DMS53 treated with DMSO at 0.1 percent for 48 hours (cell line): ENCODE measurements around the gene PIEZO2.
"Not testable (repeated sequence)": the region's sequence is repeated elsewhere in the genome, so short reads cannot be mapped to it uniquely, and the experiment has no call there.

ENCODE experiments used
- DNase-seq: peaks from one replicate; lab custom pipeline; 2025; ENCODE audit not compliant: unreplicated experiment; lab: John Stamatoyannopoulos, UW

The PIEZO2 gene

GRCh38 chr18:11153097-11153496 lies 3.7 kb upstream of the PIEZO2 start:
- DNase-seq: no peak

DNA sequence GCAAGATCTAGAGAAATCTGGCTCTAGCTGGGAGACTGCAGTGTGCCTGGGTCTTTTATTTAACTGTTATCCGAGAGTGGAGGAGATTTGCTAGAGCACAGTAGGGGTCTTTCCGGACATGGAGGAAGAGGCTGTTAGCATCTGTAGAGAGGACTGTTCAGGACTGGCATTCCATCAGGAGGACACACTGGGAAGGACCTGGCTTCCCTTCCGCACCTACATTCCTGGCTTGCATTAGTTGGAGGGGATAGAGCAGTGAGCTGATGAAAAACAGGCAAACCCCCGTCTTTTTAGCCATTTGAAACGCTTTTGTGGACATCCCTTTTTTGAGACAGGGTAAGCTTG lies 874 bp upstream of the PIEZO2 start:
- no peak for DNase-seq

DNA sequence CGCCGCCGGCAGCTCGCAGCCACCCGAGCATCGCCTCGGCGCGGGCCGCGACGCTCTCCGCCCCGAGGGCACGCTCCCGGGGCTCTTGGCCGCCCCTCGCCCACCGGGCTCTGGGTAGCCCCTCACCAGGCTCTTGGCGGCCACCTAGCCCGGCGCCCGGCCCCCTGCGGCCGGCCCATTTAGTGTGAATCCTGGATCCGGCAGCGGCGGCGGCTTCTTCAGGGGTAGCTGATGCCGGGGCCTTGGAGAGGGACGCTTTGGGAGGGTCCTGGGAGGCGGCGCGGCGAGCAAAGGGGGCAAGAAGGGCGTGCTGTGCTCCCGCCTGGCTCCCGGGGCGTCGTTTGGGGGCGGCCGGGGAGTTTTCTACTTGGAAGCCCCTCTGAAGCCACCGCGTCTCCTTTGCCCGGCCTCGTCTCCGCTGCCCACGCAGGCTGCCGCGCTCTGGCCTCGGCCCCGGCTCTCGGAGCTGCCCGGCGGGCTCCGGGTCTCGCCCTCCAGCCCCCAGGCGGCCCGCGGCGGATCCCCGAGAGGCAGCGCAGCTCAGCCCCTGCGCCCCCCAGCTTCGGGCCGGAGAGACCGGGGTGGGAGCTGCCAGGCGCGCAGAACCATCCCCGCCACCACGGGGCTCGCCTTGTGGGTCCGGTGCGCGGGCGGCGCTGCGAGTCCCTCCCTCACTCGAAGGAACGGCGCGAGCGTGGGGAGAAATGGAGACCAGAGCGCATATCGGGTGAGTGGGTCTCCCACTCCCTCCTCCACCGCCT lies 509 bp downstream of the PIEZO2 start:
- no peak for DNase-seq

GRCh38 chr18:11147962-11148679 lies 1.2 kb downstream of the PIEZO2 start:
- DNase-seq: no peak

GRCh38 chr18:11147371-11147951 lies 1.9 kb downstream of the PIEZO2 start:
- DNase-seq: no peak

GRCh38 chr18:11146947-11147345 lies 2.4 kb downstream of the PIEZO2 start:
- no peak for DNase-seq

GRCh38 chr18:11146238-11146946 lies 3.0 kb downstream of the PIEZO2 start:
- no peak for DNase-seq

- DNase-seq: no peak
Measured at GRCh38 chr18:11145413-11146191, 3.8 kb downstream of the PIEZO2 start.

GRCh38 chr18:11137400-11137799 lies 12.0 kb downstream of the PIEZO2 start:
- no peak for DNase-seq

GRCh38 chr18:11136241-11136640 lies 13.1 kb downstream of the PIEZO2 start:
- no peak for DNase-seq

DNA sequence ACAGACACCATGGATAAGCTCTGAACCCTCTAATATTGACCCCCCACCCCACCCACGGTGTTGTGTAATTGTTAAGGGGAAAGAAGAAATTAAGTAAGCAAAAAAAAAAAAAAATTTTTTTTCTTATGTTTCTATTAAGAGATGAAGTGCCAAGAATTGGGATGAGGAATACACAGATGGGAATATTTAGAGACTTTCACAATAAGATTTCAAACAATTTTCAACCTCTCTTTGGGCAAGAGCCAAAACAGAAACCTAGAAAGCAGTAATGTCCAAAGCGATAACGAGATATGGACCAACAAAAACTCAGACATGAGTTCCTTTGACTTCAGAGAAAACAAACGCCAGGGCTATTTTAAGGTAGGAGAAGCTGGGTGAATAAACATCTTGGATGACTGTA lies 14.4 kb downstream of the PIEZO2 start:
- no peak for DNase-seq

GRCh38 chr18:11129059-11129458 lies 20.3 kb downstream of the PIEZO2 start:
- not testable (repeated sequence) for DNase-seq

DNA sequence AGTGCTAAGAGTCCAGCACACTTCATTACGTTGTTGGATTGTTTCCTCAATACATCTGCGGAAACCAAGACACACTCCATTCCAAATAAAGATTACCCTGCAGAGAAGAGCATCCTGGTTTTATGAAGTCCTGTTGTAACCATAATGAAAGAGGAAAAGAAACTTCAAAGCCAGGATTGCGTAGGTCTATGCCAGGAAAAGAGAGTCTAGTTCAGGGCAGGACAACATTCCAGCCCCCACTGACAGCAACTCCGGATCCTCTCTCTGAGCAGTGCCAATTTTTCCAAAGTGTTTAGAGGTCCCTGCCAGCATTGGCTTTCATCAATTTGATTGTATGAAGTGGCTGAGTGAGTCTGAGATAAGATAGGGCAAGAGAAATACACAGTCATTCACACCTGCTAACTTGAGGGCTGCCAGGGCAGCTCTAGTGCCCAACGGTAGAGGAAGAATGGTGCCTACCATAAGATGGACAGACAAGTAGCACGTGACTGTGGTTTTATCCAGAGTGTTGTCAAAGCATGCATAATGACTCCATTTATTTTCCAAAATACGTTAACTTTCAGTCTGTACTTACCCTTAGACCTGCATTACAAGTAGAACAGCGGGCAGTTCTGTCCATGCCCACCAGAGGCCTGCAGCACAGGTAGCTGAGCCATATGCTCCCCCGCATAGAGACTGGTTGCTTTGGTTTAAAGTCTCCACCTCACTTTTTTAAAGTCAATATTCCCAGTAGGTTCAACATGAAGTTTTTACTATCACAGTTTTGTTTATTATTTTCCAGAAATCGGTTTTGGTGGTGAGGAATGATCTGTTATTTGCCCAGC lies 23.7 kb downstream of the PIEZO2 start:
- DNase-seq: no peak

- DNase-seq: no peak
Measured at GRCh38 chr18:11124054-11124453, 25.3 kb downstream of the PIEZO2 start.

- no peak for DNase-seq
Measured at GRCh38 chr18:11121443-11121849, 27.9 kb downstream of the PIEZO2 start.

- no peak for DNase-seq
Measured at GRCh38 chr18:11119959-11120587, 29.3 kb downstream of the PIEZO2 start.

DNA sequence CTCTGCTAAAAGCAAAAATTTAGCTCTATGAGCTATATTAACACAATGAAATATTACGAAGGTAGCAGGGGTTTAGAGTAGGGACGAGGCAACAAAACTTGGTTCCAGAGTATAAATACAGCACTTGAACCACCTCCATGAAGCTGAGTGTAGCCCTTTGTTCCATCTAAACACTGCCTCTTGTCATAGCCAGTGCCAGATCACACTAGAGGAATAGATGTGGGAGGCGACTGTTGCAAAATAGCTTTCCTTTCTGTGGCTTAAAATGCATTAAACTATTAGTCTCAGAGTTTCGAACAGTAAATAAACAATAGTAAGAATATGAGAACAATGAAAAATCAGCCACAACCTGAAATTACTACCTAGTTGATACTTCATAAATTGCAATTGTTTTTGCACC lies 29.8 kb downstream of the PIEZO2 start:
- no peak for DNase-seq

DNA sequence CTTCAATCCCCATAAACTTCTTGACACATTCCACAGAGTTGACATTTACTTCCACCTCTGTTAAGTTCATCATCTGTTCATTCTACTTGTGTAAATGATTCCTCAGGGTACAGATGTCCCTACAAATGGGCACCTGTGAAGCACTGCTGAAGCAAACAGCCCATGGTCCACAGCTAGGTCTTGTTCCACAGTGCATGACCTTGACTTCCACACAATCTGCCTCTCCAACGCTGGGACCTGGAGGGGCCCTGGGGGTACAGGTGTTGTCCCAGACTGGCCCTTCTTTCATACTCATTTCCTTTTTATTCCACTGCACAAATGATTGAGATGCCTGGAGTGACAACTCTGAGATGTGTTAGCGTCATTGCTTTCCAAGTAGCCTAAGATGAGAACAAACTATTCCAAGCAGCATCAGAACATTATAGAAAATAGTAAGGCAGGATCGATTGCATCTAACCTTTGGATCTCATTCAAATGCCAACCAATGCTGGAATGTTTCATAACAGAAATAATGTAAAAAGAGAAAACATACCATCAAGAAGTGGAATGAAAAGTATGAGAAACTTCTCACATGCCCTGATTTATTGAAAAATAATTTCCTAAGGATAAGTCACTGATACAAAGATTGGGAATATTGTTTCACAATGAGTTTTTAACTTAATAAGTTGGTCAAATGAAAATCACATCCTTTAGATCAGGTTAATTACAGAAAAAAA lies 31.2 kb downstream of the PIEZO2 start:
- no peak for DNase-seq

GRCh38 chr18:11115276-11115675 lies 34.1 kb downstream of the PIEZO2 start:
- DNase-seq: no peak
